HCEC 1CT (cell line): ENCODE data around the gene CCR1.
"Not testable (repeated sequence)": the region's sequence is repeated elsewhere in the genome, so short reads cannot be mapped to it uniquely, and the experiment has no call there.

ENCODE experiments used
- DNase-seq: peaks from one replicate; pipeline ENCODE4 v3.0.0-alpha.2; 2017

Gene CCR1

GRCh38 chr3:46163556-46164041, 44.5 kb downstream of the CCR1 start:
- DNase-seq: peak; percentile 30

DNA sequence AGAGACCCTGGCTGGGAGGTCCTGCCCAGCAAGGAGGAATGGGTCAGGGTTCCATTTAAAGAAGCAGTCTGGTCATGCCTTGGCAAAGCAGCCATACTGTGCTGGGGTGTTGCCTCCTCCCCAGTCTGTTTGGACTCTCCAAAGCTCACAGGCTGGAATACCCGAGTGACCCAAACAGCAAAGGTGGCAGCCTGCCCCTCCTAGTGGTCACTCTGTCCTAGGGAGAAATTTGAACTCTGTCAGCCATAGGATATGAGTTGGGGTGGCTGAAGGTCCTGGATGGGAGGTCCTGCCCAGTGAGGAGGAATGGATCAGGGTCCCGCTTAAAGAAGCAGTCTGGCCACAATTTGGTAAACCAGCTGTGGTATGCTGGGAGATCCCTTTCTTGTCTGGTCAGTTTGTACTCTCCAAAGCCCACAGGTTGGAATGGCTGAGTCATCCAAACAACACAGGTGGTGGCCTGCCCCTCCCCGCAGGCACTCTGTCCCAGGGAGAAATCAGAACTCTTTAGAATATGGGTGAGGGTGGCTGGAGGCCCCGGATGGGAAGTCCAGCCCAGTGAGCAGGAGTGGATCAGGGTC, 45.0 kb downstream of the CCR1 start:
- peak; percentile 20 for DNase-seq

DNA sequence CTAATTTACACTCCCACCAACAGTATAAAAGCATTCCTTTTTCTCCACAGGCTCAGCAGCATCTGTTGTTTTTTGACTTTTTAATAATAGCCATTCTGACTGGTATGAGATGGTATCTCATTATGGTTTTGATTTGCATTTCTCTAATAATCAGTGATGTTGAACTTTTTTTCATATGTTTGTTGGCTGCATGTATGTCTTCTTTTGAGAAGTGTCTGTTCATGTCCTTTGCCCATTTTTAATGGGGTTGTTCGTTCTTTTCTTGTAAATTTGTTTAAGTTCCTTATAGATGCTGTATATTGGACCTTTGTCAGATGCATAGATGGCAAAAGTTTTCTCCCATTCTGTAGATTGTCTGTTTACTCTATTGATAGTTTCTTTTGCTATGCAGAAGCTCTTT, 50.4 kb downstream of the CCR1 start:
- DNase-seq: not testable (repeated sequence)

- no peak for DNase-seq
Measured at GRCh38 chr3:46154311-46154710, 53.8 kb downstream of the CCR1 start.
